DND-41 (cell line): ENCODE data around the gene DNM3.

Source experiments
- ATAC-seq: fragments of 200-7000 bp; cut with Tn5 transposase; 3 replicates; pipeline ENCODE4 v1.9.1; 2021; ENCODE audit warnings: low read depth; ENCODE audit not compliant: insufficient read depth
- DNase-seq: peaks from one replicate; pipeline ENCODE4 v3.0.0-alpha.2; 2020
- H2AFZ ChIP-seq: 2 replicates; pipeline ENCODE4 v1.6.0; 2012; ENCODE audit warnings: low read depth, low read length
- H3K27ac ChIP-seq: 2 replicates; pipeline ENCODE4 v1.5.1; 2012; ENCODE audit warnings: low read length, inconsistent platforms
- H3K27me3 ChIP-seq: fragments of 200-600 bp; sonication (generic); 2 replicates; pipeline ENCODE4 v1.6.0; 2012; ENCODE audit warnings: low read length, mild to moderate bottlenecking, inconsistent platforms; ENCODE audit not compliant: insufficient read depth, poor library complexity
- H3K36me3 ChIP-seq: 2 replicates; pipeline ENCODE4 v1.5.1; 2012; ENCODE audit warnings: low read length, inconsistent platforms; ENCODE audit not compliant: insufficient read depth
- H3K4me1 ChIP-seq: 2 replicates; pipeline ENCODE4 v1.5.1; 2012; ENCODE audit warnings: mild to moderate bottlenecking, low read length; ENCODE audit not compliant: insufficient read depth
- H3K4me2 ChIP-seq: 2 replicates; pipeline ENCODE4 v1.6.0; 2012; ENCODE audit warnings: mild to moderate bottlenecking, moderate library complexity, low read length, inconsistent platforms; ENCODE audit not compliant: insufficient read depth
- H3K4me3 ChIP-seq, 2 experiments: fragments of 200-600 bp in 1 of 2; shearing (Covaris generic) in 1 of 2; 2 replicates each; pipeline ENCODE4 v1.5.1; 2012 to 2016; ENCODE audit warnings: inconsistent platforms in 2 of 2, low read length in 2 of 2, mild to moderate bottlenecking in 2 of 2, low read depth in 1 of 2, moderate library complexity in 1 of 2
- H3K79me2 ChIP-seq: 2 replicates; pipeline ENCODE4 v1.6.0; 2012; ENCODE audit warnings: low read length, inconsistent platforms; ENCODE audit not compliant: insufficient read depth
- H3K9ac ChIP-seq: 2 replicates; pipeline ENCODE4 v1.6.0; 2012; ENCODE audit warnings: low read depth, mild to moderate bottlenecking, inconsistent platforms, low read length, moderate library complexity
- H3K9me3 ChIP-seq: 2 replicates; pipeline ENCODE4 v1.5.1; 2012; ENCODE audit warnings: low read length, moderate library complexity, mild to moderate bottlenecking, inconsistent platforms; ENCODE audit not compliant: insufficient read depth, severe bottlenecking
- H4K20me1 ChIP-seq: 2 replicates; pipeline ENCODE4 v1.6.0; 2012; ENCODE audit warnings: low read length; ENCODE audit not compliant: insufficient read depth
- EZH2 ChIP-seq: IDR thresholded peaks from 3 replicates; pipeline ENCODE4 v1.6.1; 2012; ENCODE audit warnings: borderline replicate concordance, low read depth, mild to moderate bottlenecking, moderate library complexity, low read length, inconsistent platforms; ENCODE audit not compliant: severe bottlenecking
- TF ChIP-seq, protein P1 (sequence below): IDR thresholded peaks from 2 replicates; pipeline ENCODE4 v1.5.1; 2012; ENCODE audit warnings: borderline replicate concordance, low read length, moderate library complexity, mild to moderate bottlenecking; ENCODE audit not compliant: poor library complexity, severe bottlenecking; ENCODE audit errors: extremely low read depth

Gene DNM3

DNA sequence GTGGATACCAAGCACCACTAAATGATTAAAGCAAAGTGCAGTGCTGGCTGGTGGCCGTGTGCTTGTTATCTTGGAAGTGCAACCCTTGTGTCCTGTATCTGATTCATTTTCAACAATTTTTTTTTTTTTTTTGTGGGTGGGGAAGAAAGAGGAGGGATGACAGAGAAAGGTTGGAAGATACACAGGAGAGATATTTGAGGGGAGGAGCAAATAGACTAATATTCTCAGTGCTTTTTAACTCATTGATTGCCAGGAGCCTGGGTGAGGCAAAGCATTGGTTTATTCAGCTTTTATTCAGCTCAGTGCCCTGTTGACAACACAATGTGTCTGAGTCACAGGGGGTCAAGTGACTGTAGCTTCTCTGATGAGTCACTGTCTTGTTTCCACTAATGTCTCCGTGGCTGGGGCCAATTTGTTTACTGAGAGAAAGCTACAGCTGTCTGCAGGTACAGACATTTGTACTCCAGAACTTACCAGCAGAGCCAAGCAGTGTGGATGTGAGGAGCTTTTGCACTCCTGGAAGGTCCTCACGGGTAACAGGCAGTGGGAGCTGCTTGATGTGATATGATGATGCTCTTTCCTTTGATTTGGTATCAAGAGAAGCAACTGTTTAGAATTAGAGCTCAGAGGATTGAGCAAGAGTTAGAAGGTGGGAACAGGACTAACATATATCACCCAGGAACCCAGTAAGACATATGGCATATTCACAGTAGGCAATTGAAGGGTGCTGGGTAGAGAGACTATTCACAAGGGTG lies 23.6 kb upstream of the DNM3 start:
- Histone ChIP-seq H3K4me1 (no peaks in the 10 kb centered on the region), H3K4me3 (no peak overlapping the region)

DNA sequence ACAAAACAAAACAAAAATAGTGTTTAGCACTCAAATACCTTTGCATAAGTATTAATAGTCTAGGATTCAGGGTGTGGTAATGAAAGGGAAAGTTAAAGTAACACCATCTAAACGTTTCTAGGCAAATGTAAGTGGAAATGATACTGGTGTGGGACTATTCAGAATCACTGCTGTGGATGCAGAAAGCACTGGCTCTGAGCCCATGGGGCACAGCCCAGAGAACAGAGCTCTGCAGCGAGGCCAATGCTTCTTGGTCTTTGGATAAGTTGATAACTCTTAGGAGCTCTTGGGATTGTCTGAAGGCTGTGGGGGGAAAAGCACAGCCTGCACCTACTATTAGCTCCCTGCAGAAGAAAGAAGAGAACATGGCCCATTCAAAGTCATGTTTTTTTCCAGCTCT lies 21.4 kb upstream of the DNM3 start:
- no peak overlapping the region for H3K9ac ChIP-seq
- H3K4me2 ChIP-seq = no peak overlapping the region
- H4K20me1 ChIP-seq = no peaks in the 10 kb centered on the region
- no peak overlapping the region for H2AFZ ChIP-seq
- no peaks in the 10 kb centered on the region for H3K79me2 ChIP-seq
- no peak overlapping the region for H3K27ac ChIP-seq
- no peaks in the 10 kb centered on the region for H3K27me3 ChIP-seq
- no peaks in the 10 kb centered on the region for H3K9me3 ChIP-seq
- no peaks in the 10 kb centered on the region for H3K4me1 ChIP-seq
- no peak for ATAC-seq
- DNase-seq = no peak
- no peak for TF ChIP-seq EZH2
- TF ChIP-seq, protein P1, sequence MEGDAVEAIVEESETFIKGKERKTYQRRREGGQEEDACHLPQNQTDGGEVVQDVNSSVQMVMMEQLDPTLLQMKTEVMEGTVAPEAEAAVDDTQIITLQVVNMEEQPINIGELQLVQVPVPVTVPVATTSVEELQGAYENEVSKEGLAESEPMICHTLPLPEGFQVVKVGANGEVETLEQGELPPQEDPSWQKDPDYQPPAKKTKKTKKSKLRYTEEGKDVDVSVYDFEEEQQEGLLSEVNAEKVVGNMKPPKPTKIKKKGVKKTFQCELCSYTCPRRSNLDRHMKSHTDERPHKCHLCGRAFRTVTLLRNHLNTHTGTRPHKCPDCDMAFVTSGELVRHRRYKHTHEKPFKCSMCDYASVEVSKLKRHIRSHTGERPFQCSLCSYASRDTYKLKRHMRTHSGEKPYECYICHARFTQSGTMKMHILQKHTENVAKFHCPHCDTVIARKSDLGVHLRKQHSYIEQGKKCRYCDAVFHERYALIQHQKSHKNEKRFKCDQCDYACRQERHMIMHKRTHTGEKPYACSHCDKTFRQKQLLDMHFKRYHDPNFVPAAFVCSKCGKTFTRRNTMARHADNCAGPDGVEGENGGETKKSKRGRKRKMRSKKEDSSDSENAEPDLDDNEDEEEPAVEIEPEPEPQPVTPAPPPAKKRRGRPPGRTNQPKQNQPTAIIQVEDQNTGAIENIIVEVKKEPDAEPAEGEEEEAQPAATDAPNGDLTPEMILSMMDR = no peak
- H3K4me3 ChIP-seq = no peak overlapping the region
- H3K36me3 ChIP-seq = no peaks in the 10 kb centered on the region

More for the DNA sequence above, 23.6 kb upstream of the DNM3 start:
- TF ChIP-seq, protein P1 = no peak
- TF ChIP-seq EZH2 = no peak
- Histone ChIP-seq H3K9me3 (no peaks in the 10 kb centered on the region), H3K27me3 (no peaks in the 10 kb centered on the region), H3K9ac (no peak overlapping the region), H3K36me3 (no peaks in the 10 kb centered on the region), H4K20me1 (no peaks in the 10 kb centered on the region), H2AFZ (no peak overlapping the region), H3K27ac (no peak overlapping the region), H3K4me2 (no peak overlapping the region), H3K79me2 (no peaks in the 10 kb centered on the region)
- no peak for DNase-seq
- ATAC-seq = 0 out of 3 replicates have a peak, but pooled peaks have one; percentile 37

- Histone ChIP-seq H3K4me2 (no peak overlapping the region), H3K27ac (no peak overlapping the region), H3K36me3 (no peaks in the 10 kb centered on the region), H3K4me1 (no peaks in the 10 kb centered on the region), H3K9ac (no peak overlapping the region), H3K9me3 (peaks cover 11% of the 10 kb centered on the region), H3K79me2 (no peaks in the 10 kb centered on the region), H3K4me3 (no peak overlapping the region), H2AFZ (no peak overlapping the region), H4K20me1 (no peaks in the 10 kb centered on the region), H3K27me3 (no peaks in the 10 kb centered on the region)
- ATAC-seq = no peak
- DNase-seq = no peak
- TF ChIP-seq, protein P1 = no peak
- TF ChIP-seq EZH2 = no peak
These were observed 14.3 kb upstream of the DNM3 start for GRCh38 chr1:171826973-171827372.
